Measurements from ENCODE around the gene SIGMAR1.

SIGMAR1 gene

DNA sequence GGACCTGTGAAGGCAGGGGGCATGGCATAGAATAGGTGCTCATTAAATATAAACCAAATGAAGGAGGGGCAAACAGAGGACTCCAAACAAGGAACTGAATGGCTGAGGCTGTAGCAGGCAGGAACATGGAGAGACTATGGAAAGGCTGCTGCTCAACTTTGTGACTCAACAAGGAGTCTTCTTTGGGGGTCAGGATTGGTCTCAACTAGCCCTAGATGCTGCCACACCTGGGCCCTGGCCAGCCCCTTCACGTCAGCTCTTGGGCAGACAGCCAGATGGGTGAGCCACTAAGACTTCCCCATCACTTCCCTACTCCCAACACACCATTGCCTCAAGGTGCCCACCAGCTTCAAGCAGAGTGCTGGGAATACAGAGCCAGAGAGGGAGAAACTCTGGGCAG, 36.7 kb downstream of the SIGMAR1 start:
- no peak for DNase-seq

DNA sequence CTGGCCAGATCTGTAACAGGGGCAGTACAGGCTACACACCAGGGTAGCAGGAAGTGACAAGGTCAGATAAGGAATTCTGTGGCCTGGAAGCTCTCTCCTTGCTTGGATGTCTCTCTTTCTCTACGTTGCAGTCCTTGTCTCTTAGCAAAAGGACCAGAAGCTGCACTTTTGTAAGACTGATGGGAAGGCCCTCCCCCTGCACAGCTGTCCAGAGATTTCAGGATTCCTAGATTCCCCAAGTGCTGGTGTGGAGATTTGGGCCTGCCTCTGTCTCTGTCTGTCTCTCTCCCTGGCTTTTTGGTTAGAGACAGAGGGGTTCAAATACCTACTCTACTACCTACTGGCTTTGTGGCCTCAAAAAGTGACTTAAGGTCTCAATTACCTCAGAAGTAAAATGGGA, 38.0 kb downstream of the SIGMAR1 start:
- DNase-seq = no peak

DNA sequence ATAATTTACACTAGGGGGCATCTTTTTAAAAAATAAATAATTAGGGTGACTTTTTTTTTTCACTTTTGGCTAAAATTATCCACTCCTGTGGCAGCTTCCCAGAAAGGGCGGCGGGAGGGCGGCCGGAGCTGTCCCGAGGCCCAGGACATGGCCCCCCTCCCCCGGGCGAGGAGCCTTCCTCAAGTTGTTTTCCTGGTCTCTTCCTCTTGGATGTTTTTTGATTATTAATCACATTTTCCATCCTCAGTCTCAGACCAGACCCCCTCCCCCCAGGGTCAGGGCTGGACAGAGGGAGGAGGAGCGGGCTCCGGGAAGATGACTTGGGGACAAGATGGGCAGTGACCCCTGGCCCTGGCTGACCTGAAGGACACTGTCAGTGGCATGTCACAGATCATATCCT, 43.4 kb downstream of the SIGMAR1 start:
- no peak for DNase-seq

DNA sequence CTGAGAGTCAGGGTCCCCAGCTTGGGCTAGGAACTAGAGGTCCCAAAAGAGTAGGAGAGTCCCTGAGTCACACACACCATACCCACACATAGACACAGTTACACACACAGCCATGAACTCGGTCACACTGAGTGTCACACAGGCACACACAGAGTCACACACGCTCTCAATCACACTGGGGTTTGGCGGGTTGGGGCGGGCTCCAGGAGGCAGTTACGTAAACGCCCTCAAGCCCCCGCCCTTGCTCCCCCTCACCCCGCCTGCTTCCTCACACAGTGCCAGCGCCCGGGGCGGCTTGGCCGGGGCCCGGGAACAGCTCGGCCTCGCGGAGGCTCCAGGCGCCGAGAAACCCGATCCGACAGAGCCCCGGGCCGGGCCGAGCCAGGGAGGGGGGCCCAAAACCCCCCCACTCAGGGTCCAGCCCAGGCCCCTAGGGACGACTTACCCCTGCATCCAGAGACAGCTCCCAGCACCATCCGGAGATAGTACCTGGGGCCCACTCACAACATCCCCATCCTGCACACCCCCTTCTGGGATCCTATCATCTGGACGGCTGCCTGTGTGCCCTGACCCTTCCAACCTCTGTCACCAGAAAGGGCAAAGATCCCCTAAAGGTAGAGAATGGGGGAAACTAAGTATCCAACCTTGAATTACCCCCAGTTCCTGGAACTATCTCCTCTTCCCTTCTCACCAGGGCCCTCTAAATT, 44.5 kb downstream of the SIGMAR1 start:
- DNase-seq = no peak

DNA sequence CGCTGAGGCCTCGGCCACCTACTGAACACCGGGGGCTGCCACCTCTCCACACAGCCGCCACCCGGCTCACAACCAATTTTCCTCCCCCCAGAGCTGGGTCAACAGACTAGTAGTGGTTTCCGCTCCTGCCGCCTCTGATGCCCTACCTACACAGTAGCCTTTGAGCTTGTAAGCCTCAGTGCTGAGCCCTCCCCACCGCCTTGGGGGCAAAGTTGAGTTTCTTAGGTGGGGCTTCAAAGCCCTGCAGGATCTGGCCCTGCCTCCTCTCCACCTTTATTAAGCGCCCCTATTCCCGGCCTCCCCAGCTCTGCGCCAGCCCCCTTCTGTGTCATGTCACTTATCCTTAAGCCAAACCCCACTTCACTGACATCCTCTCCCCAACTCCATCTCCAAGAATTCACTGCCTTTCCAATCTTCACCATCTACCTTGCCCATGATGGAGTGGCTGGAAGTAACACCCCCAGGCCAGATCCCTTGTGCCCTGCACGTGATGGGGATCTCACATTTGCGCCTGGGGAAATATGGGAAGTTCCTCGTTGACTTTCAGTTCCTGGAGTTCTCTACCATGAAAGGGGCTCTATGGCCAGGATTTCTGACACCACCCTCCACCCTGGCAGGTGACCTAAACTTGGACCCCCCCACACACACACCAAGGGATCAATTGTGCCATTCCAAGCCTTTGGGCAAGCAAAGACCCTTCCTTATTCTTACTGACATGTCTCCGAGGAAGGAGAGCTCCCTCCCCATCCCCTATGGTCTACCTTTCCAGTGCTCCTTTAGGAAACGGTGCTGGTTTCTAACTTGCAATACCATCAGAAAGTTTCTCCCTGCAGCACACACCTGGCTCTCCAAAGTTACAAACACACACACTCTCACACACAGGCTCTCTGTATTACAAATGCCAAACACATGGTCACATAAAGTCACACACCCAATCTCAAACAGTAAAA, 45.4 kb downstream of the SIGMAR1 start:
- no peak for DNase-seq

DNA sequence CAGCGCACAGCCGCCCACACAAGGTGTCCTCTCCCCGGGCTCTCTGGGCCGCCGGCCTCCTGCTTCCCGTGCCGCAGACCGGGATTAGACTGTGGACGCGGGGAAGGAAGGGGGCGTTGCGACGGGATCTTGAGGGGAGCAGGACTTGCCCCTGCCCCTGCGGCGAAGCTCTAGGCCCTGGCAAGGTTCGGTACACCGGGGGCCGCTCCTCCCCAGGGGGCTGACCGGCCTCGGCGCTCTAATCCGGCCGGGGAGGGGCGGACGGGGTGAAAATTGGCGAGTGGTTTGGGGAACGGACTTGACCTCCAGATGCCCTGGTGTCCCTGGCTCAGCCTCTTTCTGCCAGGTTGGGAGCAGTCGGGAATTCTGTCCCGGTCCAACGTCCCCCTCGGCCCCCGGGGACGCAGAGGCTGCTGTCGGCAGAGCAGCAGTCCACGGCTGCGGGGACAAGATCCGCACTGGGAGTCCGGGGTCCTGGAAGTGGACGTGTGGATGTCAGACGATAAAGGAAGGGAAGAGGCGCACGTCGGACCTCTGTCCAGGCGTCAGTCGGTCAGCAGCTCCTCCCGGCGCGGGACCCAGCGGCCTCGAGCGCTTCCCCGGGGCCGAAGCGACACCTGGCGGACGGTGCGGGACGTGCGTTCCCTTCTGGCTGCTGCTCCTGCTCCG, 46.2 kb downstream of the SIGMAR1 start:
- DNase-seq = peak; percentile 13

DNA sequence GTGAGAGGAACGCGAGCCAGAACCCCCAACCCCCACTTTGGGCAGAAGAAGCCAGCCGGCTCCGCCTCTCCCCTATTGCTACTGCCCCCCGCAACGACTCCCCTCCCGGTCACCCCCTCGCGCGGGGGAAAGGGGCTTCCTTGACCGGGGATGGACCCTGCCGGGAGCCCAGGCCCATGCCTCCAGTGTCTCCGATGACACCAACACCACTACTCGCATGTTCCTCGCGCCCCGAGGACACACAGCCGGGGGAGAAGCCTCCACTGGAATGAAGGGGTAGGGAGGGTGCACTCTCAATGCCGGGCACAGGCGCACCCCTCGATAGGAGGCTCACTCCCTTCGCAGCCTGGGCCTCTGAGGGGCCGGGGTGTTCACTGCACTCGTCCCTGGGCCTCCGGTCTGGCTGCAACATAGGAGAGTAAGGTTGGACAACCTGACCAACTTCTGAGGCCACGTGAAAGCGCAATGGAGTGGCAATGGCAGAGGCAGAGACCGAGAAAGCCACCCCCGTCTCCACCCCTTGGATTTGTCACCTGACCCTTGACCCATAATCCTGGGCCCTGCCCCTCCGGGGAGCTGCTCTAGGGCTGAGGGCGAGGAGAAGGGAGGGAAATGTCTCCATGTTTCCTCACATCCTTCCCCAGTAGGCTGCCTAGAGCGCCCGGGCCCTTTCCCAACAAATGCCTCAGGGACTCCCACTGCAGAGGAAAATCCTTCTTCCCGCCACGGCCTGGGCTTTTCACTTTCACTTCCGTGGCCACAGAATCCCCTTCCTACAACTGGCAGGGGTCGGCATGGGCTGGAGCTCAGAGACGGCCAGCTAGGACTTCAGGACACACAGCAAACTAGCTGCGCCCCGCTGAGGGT, 47.0 kb downstream of the SIGMAR1 start:
- no peak for DNase-seq

DNA sequence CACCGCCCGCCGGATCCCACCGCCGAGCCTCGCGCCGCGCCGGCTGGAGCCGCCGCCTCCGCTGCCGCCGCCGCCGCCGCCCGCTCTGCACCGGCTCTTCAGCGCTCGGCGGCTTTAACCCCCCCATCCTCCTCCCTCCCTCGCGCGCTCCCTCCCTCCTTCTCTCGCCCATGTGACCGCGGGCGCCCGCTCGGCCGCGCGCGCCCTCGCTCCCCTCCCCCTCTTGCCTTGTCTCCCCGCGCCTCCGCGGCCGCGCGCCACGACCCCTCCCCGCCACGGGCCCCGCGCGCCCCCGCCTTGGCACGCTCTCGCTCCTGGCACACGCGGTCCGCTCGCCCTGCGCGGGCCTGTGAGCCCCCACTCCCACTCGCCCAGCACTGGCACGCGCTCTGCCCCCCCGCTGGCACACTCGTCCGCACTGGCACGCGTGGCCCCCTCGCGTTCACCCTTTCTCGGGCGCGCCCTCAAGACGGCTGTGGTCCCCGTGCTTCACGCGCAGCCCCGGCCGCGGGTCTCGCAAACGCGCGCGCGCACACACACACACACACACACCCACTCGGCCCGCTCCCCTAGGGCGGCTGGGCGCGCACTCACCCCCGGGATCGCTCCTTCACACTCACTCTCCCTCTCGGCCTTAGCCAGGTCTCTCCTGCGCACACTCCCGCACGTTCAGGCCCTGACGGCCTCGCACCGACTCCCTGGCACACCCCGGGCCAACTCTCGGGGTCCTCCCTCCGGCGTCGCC, 47.8 kb downstream of the SIGMAR1 start, which contains the start of gene CNTFR:
TSS of gene CNTFR (minus strand) at position 89 of the 745 bp plus-strand sequence. CDS start 20,743 bp downstream, outside the sequence.
- no peak for DNase-seq

DNA sequence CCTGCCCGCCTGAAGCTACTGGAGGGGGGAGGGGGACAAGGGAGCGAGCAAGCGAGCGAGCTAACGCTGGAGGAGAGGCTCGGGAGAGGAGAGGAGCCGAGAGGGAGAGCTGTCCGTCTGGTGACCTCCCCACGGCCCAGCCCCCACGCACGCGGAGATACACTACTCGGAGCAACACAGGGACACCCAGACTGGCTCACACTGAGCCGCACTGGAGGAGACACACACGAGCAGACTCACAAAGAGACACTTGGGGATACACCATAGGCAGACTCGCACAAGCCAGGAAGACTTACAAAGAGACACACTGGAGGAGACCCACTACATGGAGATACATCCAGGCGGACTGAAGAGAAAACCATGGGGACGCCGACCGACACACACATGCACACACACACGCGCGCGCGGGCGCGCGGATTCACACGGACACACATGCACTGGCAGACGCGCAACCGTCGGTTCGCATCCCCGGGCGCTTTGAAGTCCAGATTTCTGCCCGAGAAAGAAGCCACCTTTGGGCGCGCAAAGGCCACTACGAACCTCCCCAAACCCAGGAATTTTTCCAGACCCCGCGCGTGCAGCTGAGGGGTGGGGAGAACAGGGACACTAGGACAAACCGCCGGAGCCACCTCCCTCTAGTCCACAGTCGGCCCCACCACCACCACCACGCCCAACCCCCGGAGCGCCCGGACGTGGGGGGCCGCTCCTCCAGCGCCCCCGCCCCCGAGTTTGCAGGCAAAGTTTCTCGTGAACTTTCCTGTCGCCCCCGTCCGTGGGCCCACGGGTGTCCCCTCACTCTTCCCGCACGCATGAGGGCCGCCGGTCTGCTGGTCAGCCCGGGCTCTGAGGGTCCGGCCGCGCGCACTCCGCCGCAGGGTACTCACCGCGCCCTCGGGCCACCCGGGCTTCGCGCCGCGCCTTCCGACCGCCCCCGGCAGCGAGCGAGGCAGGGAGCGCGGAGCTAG, 48.6 kb downstream of the SIGMAR1 start:
- DNase-seq = no peak

DNA sequence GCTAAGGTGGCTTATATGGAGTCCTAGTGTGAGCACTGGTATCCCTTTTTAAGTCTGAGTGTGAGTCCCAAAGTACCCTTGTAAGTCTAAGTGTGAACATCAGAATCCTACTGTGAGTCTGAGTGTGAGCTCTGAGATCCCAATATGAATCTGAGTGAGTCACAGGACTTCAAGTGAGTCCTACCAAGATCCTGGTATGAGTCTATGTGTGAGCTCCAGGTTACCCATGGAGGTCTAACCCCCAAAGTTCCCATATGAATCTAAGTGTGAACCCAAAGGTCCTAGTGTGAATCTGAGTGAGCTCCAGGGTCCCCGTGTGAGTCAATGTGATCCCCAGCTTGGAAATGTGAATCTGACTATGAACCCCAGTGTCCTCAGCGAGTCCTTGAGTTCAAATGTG, 50.3 kb downstream of the SIGMAR1 start:
- DNase-seq = no peak

DNA sequence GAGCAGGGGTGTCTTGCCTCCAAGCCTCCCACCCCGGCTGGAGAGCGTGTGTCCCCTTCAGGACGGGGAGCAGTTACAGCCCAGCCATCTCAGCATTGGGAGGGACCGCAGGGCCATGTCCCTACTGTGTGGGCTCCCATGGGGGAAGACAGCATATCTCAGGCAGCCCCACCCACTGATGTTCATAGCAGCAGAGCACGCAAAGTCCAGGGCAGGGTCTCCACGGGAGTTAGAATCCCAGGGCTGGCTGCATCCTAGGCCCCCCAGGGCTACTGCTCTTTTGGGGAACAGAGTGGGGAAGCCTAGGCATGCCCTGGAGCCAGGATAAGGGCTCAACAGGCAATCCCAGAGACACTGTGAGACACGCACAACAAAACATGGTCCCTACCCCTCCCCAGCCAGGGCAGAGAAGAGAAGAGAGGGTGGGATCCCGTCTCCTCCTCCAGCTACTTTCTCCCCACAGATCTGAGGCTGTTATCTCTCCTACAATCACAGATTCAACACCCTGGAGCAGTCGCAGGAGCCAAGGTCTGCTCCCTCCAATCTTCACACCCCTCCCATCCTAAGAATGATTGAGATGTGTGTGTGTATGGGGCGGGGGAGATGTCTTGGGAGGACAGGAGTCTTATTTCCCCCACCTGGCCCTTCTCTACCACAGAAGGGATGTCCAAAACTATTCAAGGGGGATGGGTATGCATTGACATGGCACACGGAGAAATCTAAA, 51.5 kb downstream of the SIGMAR1 start:
- DNase-seq = no peak

DNA sequence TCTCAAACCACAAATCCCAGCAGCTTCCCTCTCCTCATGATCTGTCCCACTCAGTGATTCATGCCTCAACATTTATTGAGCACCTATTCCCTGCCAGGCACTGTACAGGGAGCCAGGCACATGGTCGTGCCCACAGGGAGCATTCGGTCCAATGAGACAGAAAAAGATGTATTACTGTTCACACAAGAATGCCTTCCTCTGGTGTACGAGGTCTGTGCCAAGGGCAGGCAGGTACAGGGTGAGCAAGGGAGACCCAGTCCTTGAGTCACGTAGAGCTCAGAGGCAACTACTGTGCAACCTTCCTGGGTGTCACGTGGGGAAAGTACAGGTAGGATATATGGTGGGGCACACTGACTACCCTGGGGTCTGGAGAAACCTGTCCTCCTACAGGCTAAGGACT, 52.6 kb downstream of the SIGMAR1 start:
- DNase-seq = no peak
